Caco-2 (cell line): ENCODE data around the gene AMBRA1. TPM values are rescaled to one million over a fixed set of nuclear protein-coding genes. Genes with fewer than 3 reads are reported as not detected.

Source experiments
- BruUV-seq: library from RNA; stranded (reverse); fragments of 400-500 nt; replicated peaks from 2 replicates; lab custom pipeline; 2021; lab: Mats Ljungman, UMichigan
- CTCF ChIA-PET: fragments of 300-600 bp; sonication (Branson Sonifier 250); formaldehyde crosslinking; loops from one replicate; lab custom pipeline; 2022; ENCODE audit warnings: antibody characterized with exemption; lab: Charles Lee
- POLR2A ChIA-PET: fragments of 300-600 bp; sonication (Branson Sonifier 250); formaldehyde crosslinking; loops from one replicate; lab custom pipeline; 2022; ENCODE audit warnings: antibody characterized with exemption; lab: Charles Lee
- DNase-seq, 2 experiments: peaks; one replicate each; pipeline versions ENCODE4 v3.0.0 to v3.0.0-alpha.2; 2020 to 2022
- H3K27me3 ChIP-seq: replicated peaks from 2 replicates; pipeline ENCODE4 v1.6.0; 2011; ENCODE audit warnings: low read length; ENCODE audit not compliant: control insufficient read depth, insufficient read depth
- H3K36me3 ChIP-seq: 2 replicates; pipeline ENCODE4 v1.5.1; 2011; ENCODE audit warnings: low read length; ENCODE audit not compliant: control insufficient read depth, insufficient read depth
- H3K4me1 ChIP-seq: fragments of 250-450 bp; sonication (Bioruptor Pico); 2 replicates; pipeline ENCODE4 v1.5.1; 2020; ENCODE audit warnings: mild to moderate bottlenecking
- H3K4me3 ChIP-seq: 2 replicates; pipeline ENCODE4 v1.5.1; 2011; ENCODE audit warnings: low read depth, mild to moderate bottlenecking, control low read depth, low read length
- H3K9me3 ChIP-seq: fragments of 250-450 bp; sonication (Bioruptor Pico); 2 replicates; pipeline ENCODE4 v1.5.1; 2020; ENCODE audit warnings: mild to moderate bottlenecking, moderate library complexity
- H3K27ac Mint-ChIP-seq: one replicate; pipeline ENCODE4 v1.8.0; 2022; ENCODE audit warnings: mixed read lengths; ENCODE audit not compliant: unreplicated experiment
- H3K27me3 Mint-ChIP-seq: one replicate; pipeline ENCODE4 v1.8.0; 2022; ENCODE audit warnings: mixed read lengths; ENCODE audit not compliant: insufficient read depth, unreplicated experiment
- H3K36me3 Mint-ChIP-seq: one replicate; pipeline ENCODE4 v1.8.0; 2022; ENCODE audit warnings: mild to moderate bottlenecking, mixed read lengths; ENCODE audit not compliant: insufficient read depth, unreplicated experiment
- H3K4me1 Mint-ChIP-seq: one replicate; pipeline ENCODE4 v1.8.0; 2022; ENCODE audit warnings: low read depth, mixed read lengths; ENCODE audit not compliant: unreplicated experiment
- H3K4me3 Mint-ChIP-seq: one replicate; pipeline ENCODE4 v1.8.0; 2022; ENCODE audit warnings: mild to moderate bottlenecking, moderate library complexity, mixed read lengths; ENCODE audit not compliant: unreplicated experiment
- H3K9me3 Mint-ChIP-seq: one replicate; pipeline ENCODE4 v1.8.0; 2022; ENCODE audit warnings: mixed read lengths; ENCODE audit not compliant: unreplicated experiment
- CTCF ChIP-seq, 2 experiments: fragments of 200-600 bp in 1 of 2; IDR thresholded peaks; 1 replicate in 1 of 2; 2 replicates in 1 of 2; pipeline versions ENCODE4 v1.5.1 to v1.8.0; 2011 to 2022; ENCODE audit warnings: antibody characterized with exemption in 1 of 2, control low read depth in 1 of 2, inconsistent platforms in 1 of 2, low read depth in 1 of 2, low read length in 1 of 2, mild to moderate bottlenecking in 1 of 2, moderate library complexity in 1 of 2; ENCODE audit not compliant: insufficient read depth in 1 of 2, severe bottlenecking in 1 of 2, unreplicated experiment in 1 of 2
- intact Hi-C: fragments of 100-400 bp; cut with micrococcal nuclease; formaldehyde crosslinking; loops from one replicate; pipeline ENCODE4 v1.10.0; 2022; ENCODE audit not compliant: unreplicated experiment
- total RNA-seq: library from RNA; stranded (reverse); gene quantifications from 2 replicates; pipeline ENCODE4 v1.2.3, GENCODE V29; 2022

AMBRA1 gene
- total RNA-seq, 1 experiment from 2014 or later: 48.1 TPM

- DNase-seq: peak in 1 of 2 experiments; percentile 65
- peak overlapping the region; percentile 90 for H3K4me3 Mint-ChIP-seq
- peaks cover 18% of the 10 kb centered on the region for H3K4me1 Mint-ChIP-seq
- peak overlapping the region; percentile 97 for H3K27ac Mint-ChIP-seq
- H3K9me3 Mint-ChIP-seq: no peaks in the 10 kb centered on the region
- ChIA-PET POLR2A (interaction anchor here (0.6 to 3.3 kb wide), 5 partner anchors 9 to 166 kb away, joined by 6 to 22 read pairs (median 6); partner anchors contain the start of gene AMBRA1), CTCF (no interaction called here)
- peaks cover 17% of the 10 kb centered on the region for H3K36me3 Mint-ChIP-seq
- Histone ChIP-seq H3K36me3 (no peaks in the 10 kb centered on the region), H3K4me3 (peak overlapping the region; percentile 96), H3K9me3 (no peaks in the 10 kb centered on the region), H3K27me3 (no peaks in the 10 kb centered on the region), H3K4me1 (peaks cover 11% of the 10 kb centered on the region)
- no peak for TF ChIP-seq CTCF (IDR thresholded peaks at IDR 0.05; ENCODE audit: insufficient read depth in 1 of 2, low read depth in 1 of 2, low read length in 1 of 2, severe bottlenecking in 1 of 2, unreplicated experiment in 1 of 2)
- TSS peak; percentile 77 for BruUV-seq
- intact Hi-C loops: loop anchor here (1.0 to 2.0 kb wide), 4 partner anchors 22 to 224 kb away; partner anchors contain the start of gene AMBRA1
- no peaks in the 10 kb centered on the region for H3K27me3 Mint-ChIP-seq
Observed at GRCh38 chr11:46616551-46617133, 22.8 kb upstream of the AMBRA1 start.

- H3K9me3 ChIP-seq: no peaks in the 10 kb centered on the region
- CTCF ChIA-PET: no interaction called here
- no peak overlapping the region for H3K4me3 ChIP-seq
Observed at GRCh38 chr11:46615756-46616155, 21.9 kb upstream of the AMBRA1 start.

GRCh38 chr11:46612326-46612725 is 18.5 kb upstream of the AMBRA1 start:
- Histone ChIP-seq H3K9me3 (no peaks in the 10 kb centered on the region), H3K36me3 (no peaks in the 10 kb centered on the region), H3K4me1 (peaks cover 11% of the 10 kb centered on the region), H3K4me3 (no peak overlapping the region), H3K27me3 (no peaks in the 10 kb centered on the region)
- POLR2A ChIA-PET: interaction anchor here (0.7 kb wide), 1 partner anchor 57 kb away, joined by 10 read pairs; no protein-coding TSS in a partner anchor
- Mint-ChIP-seq H3K9me3 (no peaks in the 10 kb centered on the region), H3K27ac (no peak overlapping the region), H3K27me3 (no peaks in the 10 kb centered on the region), H3K36me3 (peaks cover 4% of the 10 kb centered on the region), H3K4me3 (no peak overlapping the region), H3K4me1 (peaks cover 18% of the 10 kb centered on the region)
- CTCF ChIA-PET: no interaction called here
- no TSS peak for BruUV-seq
- intact Hi-C loops: no loop called here
- DNase-seq: no peak
- no peak for TF ChIP-seq CTCF (IDR thresholded peaks at IDR 0.05; ENCODE audit: insufficient read depth in 1 of 2, low read depth in 1 of 2, low read length in 1 of 2, severe bottlenecking in 1 of 2, unreplicated experiment in 1 of 2)

More at GRCh38 chr11:46615756-46616155, 21.9 kb upstream of the AMBRA1 start:
- no TSS peak for BruUV-seq
- H3K36me3 ChIP-seq: no peaks in the 10 kb centered on the region
- Mint-ChIP-seq H3K27me3 (no peaks in the 10 kb centered on the region), H3K27ac (peak overlapping the region; percentile 97), H3K9me3 (no peaks in the 10 kb centered on the region), H3K4me3 (peak overlapping the region; percentile 90), H3K36me3 (peaks cover 10% of the 10 kb centered on the region), H3K4me1 (peaks cover 18% of the 10 kb centered on the region)
- TF ChIP-seq CTCF (IDR thresholded peaks at IDR 0.05; ENCODE audit: insufficient read depth in 1 of 2, low read depth in 1 of 2, low read length in 1 of 2, severe bottlenecking in 1 of 2, unreplicated experiment in 1 of 2): no peak
- intact Hi-C loops: loop anchor here (2.0 kb wide), 1 partner anchor 223 kb away; no protein-coding TSS in a partner anchor
- H3K4me1 ChIP-seq: peaks cover 11% of the 10 kb centered on the region
- no peaks in the 10 kb centered on the region for H3K27me3 ChIP-seq
- DNase-seq: no peak
- POLR2A ChIA-PET: interaction anchor here (1.0 to 3.3 kb wide), 2 partner anchors 22 to 60 kb away, joined by 6 to 22 read pairs; partner anchors contain the start of gene AMBRA1
